ENCODE data around the gene MIOX. TPM values are rescaled to one million over a fixed set of nuclear protein-coding genes. Genes with fewer than 3 reads are reported as not detected.

The MIOX gene
- total RNA-seq, 4 donors from 2014 or later = not detected

- H3K36me3 ChIP-seq = peaks cover 0 to 50% of the 10 kb centered on the region in 2 donors
- TF ChIP-seq EP300 (IDR thresholded peaks at IDR 0.05) = no peak
- no peak for TF ChIP-seq POLR2A (IDR thresholded peaks at IDR 0.05)
- TF ChIP-seq POLR2AphosphoS5 (IDR thresholded peaks at IDR 0.05) = no peak
- no peak for TF ChIP-seq CTCF (IDR thresholded peaks at IDR 0.05)
- no peaks in the 10 kb centered on the region for H3K9me3 ChIP-seq
- peaks cover 0 to 21% (median 9%) of the 10 kb centered on the region in 3 donors for H3K4me1 ChIP-seq
- ATAC-seq = no peak
- 94 to 97% methylated on average over 2 to 5 of the region's 15 CpGs for WGBS, 2 donors (ENCODE audit: low coverage in 1 of 2)
- H3K27me3 ChIP-seq = no peaks in the 10 kb centered on the region
- no peak overlapping the region for H3K27ac ChIP-seq
- H3K4me3 ChIP-seq = no peak overlapping the region
Observed at GRCh38 chr22:50513175-50513574, 26.5 kb downstream of the MIOX start.

- 60 to 76% methylated on average over 1 to 4 of the region's 8 CpGs for WGBS, 2 donors (ENCODE audit: low coverage in 1 of 2)
- Histone ChIP-seq H3K27me3 (no peaks in the 10 kb centered on the region), H3K4me3 (no peak overlapping the region), H3K9me3 (no peaks in the 10 kb centered on the region), H3K27ac (no peak overlapping the region), H3K36me3 (peaks cover 0 to 79% of the 10 kb centered on the region in 2 donors), H3K4me1 (no peaks in the 10 kb centered on the region)
- no peak for ATAC-seq
- TF ChIP-seq EP300 (IDR thresholded peaks at IDR 0.05) (no peak), POLR2AphosphoS5 (IDR thresholded peaks at IDR 0.05) (no peak), CTCF (IDR thresholded peaks at IDR 0.05) (no peak), POLR2A (IDR thresholded peaks at IDR 0.05) (no peak)
Observed at GRCh38 chr22:50516068-50516467, 29.4 kb downstream of the MIOX start.

- no peak overlapping the region for H3K27ac ChIP-seq
- WGBS, 2 donors (ENCODE audit: low coverage in 1 of 2) = 85% methylated on average over 4 of the region's 16 CpGs; no CpG with 5 or more reads in 1 of the 2 donors
- TF ChIP-seq POLR2A (IDR thresholded peaks at IDR 0.05) (no peak), EP300 (IDR thresholded peaks at IDR 0.05) (no peak), CTCF (IDR thresholded peaks at IDR 0.05) (no peak), POLR2AphosphoS5 (IDR thresholded peaks at IDR 0.05) (no peak)
- no peak overlapping the region for H3K4me3 ChIP-seq
- H3K27me3 ChIP-seq = no peaks in the 10 kb centered on the region
- peaks cover 0 to 82% of the 10 kb centered on the region in 2 donors for H3K36me3 ChIP-seq
- no peak for ATAC-seq
- no peaks in the 10 kb centered on the region for H3K9me3 ChIP-seq
- no peaks in the 10 kb centered on the region for H3K4me1 ChIP-seq
Observed at GRCh38 chr22:50516891-50517290, 30.2 kb downstream of the MIOX start.

GRCh38 chr22:50517495-50518260 is 31.0 kb downstream of the MIOX start:
- Histone ChIP-seq H3K27ac (no peak overlapping the region), H3K4me3 (no peak overlapping the region), H3K9me3 (no peaks in the 10 kb centered on the region), H3K27me3 (no peaks in the 10 kb centered on the region), H3K4me1 (no peaks in the 10 kb centered on the region), H3K36me3 (peaks cover 0 to 84% of the 10 kb centered on the region in 2 donors)
- WGBS, 2 donors (ENCODE audit: low coverage in 1 of 2) = 87% methylated on average over 7 of the region's 20 CpGs; no CpG with 5 or more reads in 1 of the 2 donors
- no peak for TF ChIP-seq POLR2A (IDR thresholded peaks at IDR 0.05)
- TF ChIP-seq EP300 (IDR thresholded peaks at IDR 0.05) = no peak
- TF ChIP-seq POLR2AphosphoS5 (IDR thresholded peaks at IDR 0.05) = no peak
- TF ChIP-seq CTCF (IDR thresholded peaks at IDR 0.05) = no peak
- no peak for ATAC-seq

- peaks cover 0 to 87% of the 10 kb centered on the region in 2 donors for H3K36me3 ChIP-seq
- WGBS, 2 donors (ENCODE audit: low coverage in 1 of 2) = 80% methylated on average over 1 of the region's 7 CpGs; no CpG with 5 or more reads in 1 of the 2 donors
- no peaks in the 10 kb centered on the region for H3K27me3 ChIP-seq
- H3K27ac ChIP-seq = no peak overlapping the region
- no peaks in the 10 kb centered on the region for H3K9me3 ChIP-seq
- TF ChIP-seq POLR2AphosphoS5 (IDR thresholded peaks at IDR 0.05) = no peak
- no peak for TF ChIP-seq POLR2A (IDR thresholded peaks at IDR 0.05)
- TF ChIP-seq EP300 (IDR thresholded peaks at IDR 0.05) = no peak
- no peak for TF ChIP-seq CTCF (IDR thresholded peaks at IDR 0.05)
- no peak overlapping the region for H3K4me3 ChIP-seq
- H3K4me1 ChIP-seq = peaks cover 0 to 2% (median 0%) of the 10 kb centered on the region in 3 donors
- no peak for ATAC-seq
Observed at GRCh38 chr22:50518606-50519005, 31.9 kb downstream of the MIOX start.
